Endothelial cell of umbilical vein (primary cell): Measurements from ENCODE around the gene TRIP11. TPM values are rescaled to one million over a fixed set of nuclear protein-coding genes. Genes with fewer than 3 reads are reported as not detected.

Experiments used
- BruUV-seq: library from RNA; stranded (reverse); fragments of 400-500 nt; replicated peaks from 2 replicates; lab custom pipeline; 2021; lab: Mats Ljungman, UMichigan
- CTCF ChIA-PET: fragments of 300-600, 350-600 bp; sonication (Branson Sonifier 250); formaldehyde crosslinking; loops from one replicate; lab custom pipeline; 2021; ENCODE audit warnings: antibody characterized with exemption, inconsistent platforms; lab: Charles Lee
- POLR2A ChIA-PET: fragments of 300-600, 350-600 bp; sonication (Branson Sonifier 250); formaldehyde crosslinking; loops from one replicate; lab custom pipeline; 2021; ENCODE audit warnings: antibody characterized with exemption, inconsistent platforms; lab: Charles Lee
- DNase-seq: peaks from one replicate; pipeline ENCODE4 v3.0.0-alpha.2; 2011; ENCODE audit warnings: low read depth, low spot score
- FAIRE-seq: peaks from 2 replicates; lab custom pipeline; 2011; peaks lifted over from hg19 to GRCh38; lab: Jason Lieb, UNC
- H2AFZ ChIP-seq: 2 replicates; pipeline ENCODE4 v1.6.0; 2012; ENCODE audit warnings: low read depth, low read length, control low read depth, inconsistent platforms
- H3K27ac ChIP-seq: 2 replicates; pipeline ENCODE4 v1.5.1; 2011; ENCODE audit warnings: low read depth, mild to moderate bottlenecking, control low read depth, low read length, moderate library complexity; ENCODE audit not compliant: insufficient read depth
- H3K27me3 ChIP-seq, 2 experiments: 2 replicates each; pipeline versions ENCODE4 v1.6.0 to v1.6.1; 2011; ENCODE audit warnings: low read length in 2 of 2, mixed read lengths in 1 of 2; ENCODE audit not compliant: control insufficient read depth in 2 of 2, insufficient read depth in 2 of 2
- H3K36me3 ChIP-seq, 2 experiments: 2 replicates in 1 of 2; 3 replicates in 1 of 2; pipeline ENCODE4 v1.5.1; 2011; ENCODE audit warnings: low read length in 2 of 2, mild to moderate bottlenecking in 1 of 2, moderate library complexity in 1 of 2; ENCODE audit not compliant: control insufficient read depth in 2 of 2, insufficient read depth in 2 of 2; ENCODE audit errors: extremely low read depth in 1 of 2
- H3K4me1 ChIP-seq: 3 replicates; pipeline ENCODE4 v1.5.1; 2011; ENCODE audit warnings: mild to moderate bottlenecking, low read length; ENCODE audit not compliant: control insufficient read depth, insufficient read depth; ENCODE audit errors: extremely low read depth
- H3K4me2 ChIP-seq: 2 replicates; pipeline ENCODE4 v1.6.1; 2011; ENCODE audit warnings: low read length, control low read depth, mixed read lengths; ENCODE audit not compliant: insufficient read depth
- H3K4me3 ChIP-seq, 3 experiments: fragments of 200-600 bp in 1 of 3; sonication (generic), shearing (Covaris generic) in 1 of 3; replicated peaks in 1 of 3; 2 replicates each; pipeline ENCODE4 v1.5.1; 2011 to 2016; ENCODE audit warnings: control low read depth in 3 of 3, low read length in 3 of 3, mild to moderate bottlenecking in 2 of 3, inconsistent platforms in 1 of 3, low read depth in 1 of 3, moderate library complexity in 1 of 3; ENCODE audit not compliant: insufficient read depth in 1 of 3
- H3K79me2 ChIP-seq: 2 replicates; pipeline ENCODE4 v1.6.0; 2012; ENCODE audit warnings: low read length, inconsistent platforms; ENCODE audit not compliant: control insufficient read depth, insufficient read depth
- H3K9ac ChIP-seq: replicated peaks from 2 replicates; pipeline ENCODE3; 2011; ENCODE audit warnings: low read length, control low read depth; ENCODE audit not compliant: insufficient read depth; ENCODE audit errors: extremely low read depth
- H3K9me1 ChIP-seq: replicated peaks from 3 replicates; pipeline ENCODE4 v1.6.0; 2011; ENCODE audit warnings: mild to moderate bottlenecking, low read length; ENCODE audit not compliant: control insufficient read depth, insufficient read depth; ENCODE audit errors: extremely low read depth
- H3K9me3 ChIP-seq: replicated peaks from 2 replicates; pipeline ENCODE4 v1.5.1; 2012; ENCODE audit warnings: low read length, inconsistent platforms; ENCODE audit not compliant: control insufficient read depth, insufficient read depth
- H4K20me1 ChIP-seq: replicated peaks from 2 replicates; pipeline ENCODE3; 2011; ENCODE audit warnings: mild to moderate bottlenecking, low read length; ENCODE audit not compliant: control insufficient read depth, insufficient read depth; ENCODE audit errors: extremely low read depth
- EZH2 ChIP-seq: IDR thresholded peaks from 2 replicates; pipeline ENCODE4 v1.6.1; 2012; ENCODE audit warnings: borderline replicate concordance, low read depth, mild to moderate bottlenecking, moderate library complexity, low read length, inconsistent platforms; ENCODE audit not compliant: severe bottlenecking
- FOS ChIP-seq: IDR thresholded peaks from 2 replicates; pipeline ENCODE4 v1.6.1; 2011; ENCODE audit warnings: mild to moderate bottlenecking, low read length, moderate library complexity, borderline replicate concordance; ENCODE audit not compliant: insufficient read depth
- GATA2 ChIP-seq: IDR thresholded peaks from 2 replicates; pipeline ENCODE4 v1.7.0; 2011; ENCODE audit warnings: low read depth, mild to moderate bottlenecking, moderate library complexity, mixed read lengths, low read length; ENCODE audit not compliant: insufficient read length, insufficient read depth
- JUN ChIP-seq: IDR thresholded peaks from 2 replicates; pipeline ENCODE4 v1.6.1; 2011; ENCODE audit warnings: borderline replicate concordance, low read depth; ENCODE audit not compliant: insufficient read length, insufficient read depth
- MYC ChIP-seq: IDR thresholded peaks from one replicate; pipeline ENCODE4 v1.6.1; 2011; ENCODE audit warnings: mild to moderate bottlenecking, low read depth, low read length
- POLR2A ChIP-seq: IDR thresholded peaks from 2 replicates; pipeline ENCODE4 v1.6.1; 2012; ENCODE audit warnings: low read depth, mild to moderate bottlenecking, control low read depth, low read length
- POLR2AphosphoS5 ChIP-seq: IDR thresholded peaks from 2 replicates; pipeline ENCODE4 v1.6.1; 2012; ENCODE audit warnings: low read depth, mild to moderate bottlenecking, control low read depth, low read length, moderate library complexity; ENCODE audit not compliant: insufficient read depth
- dilution Hi-C: fragments of 300-500 bp; cut with MboI; formaldehyde crosslinking; loops from one replicate; pipeline ENCODE4 v1.15.0; 2019; ENCODE audit warnings: low sequenced_read_pairs; ENCODE audit not compliant: extremely low pct_ligation_motif_present
- intact Hi-C: fragments of 100-400 bp; cut with micrococcal nuclease; formaldehyde crosslinking; loops from one replicate; pipeline ENCODE4 v1.10.0; 2022
- polyA plus RNA-seq, 4 experiments: library from polyadenylated mRNA; depleted of rRNA in 3 of 4; stranded (reverse) in 3 of 4; unstranded in 1 of 4; fragments of >200 nt; gene quantifications; 2 replicates each; pipeline versions ENCODE4 v1.2.1 to v1.2.3, GENCODE V29; 2011 to 2012; ENCODE audit warnings: missing spikeins in 1 of 4
- total RNA-seq: library from RNA; stranded (reverse); gene quantifications from 2 replicates; pipeline ENCODE4 v1.2.3, GENCODE V29; 2021
- TF ChIP-seq, protein P1 (sequence below), 2 donors: IDR thresholded peaks; 1 replicate in 1 of 2; 2 replicates in 1 of 2; pipeline ENCODE4 v1.5.1; 2011; ENCODE audit warnings: low read length in 2 of 2, mild to moderate bottlenecking in 2 of 2, moderate library complexity in 2 of 2, control low read depth in 1 of 2, inconsistent platforms in 1 of 2, low read depth in 1 of 2; ENCODE audit not compliant: insufficient read depth in 1 of 2; ENCODE audit errors: extremely low read depth in 1 of 2
- TF ChIP-seq, protein P2 (sequence below): IDR thresholded peaks from 2 replicates; pipeline ENCODE4 v1.6.1; 2011; ENCODE audit not compliant: insufficient read depth, insufficient read length

Gene TRIP11
- total and polyA plus RNA-seq, 2 donors (not counting 3 experiments of a cell fraction or from before 2014, with no cell fraction given) = 7.0 to 58.0 TPM

DNA sequence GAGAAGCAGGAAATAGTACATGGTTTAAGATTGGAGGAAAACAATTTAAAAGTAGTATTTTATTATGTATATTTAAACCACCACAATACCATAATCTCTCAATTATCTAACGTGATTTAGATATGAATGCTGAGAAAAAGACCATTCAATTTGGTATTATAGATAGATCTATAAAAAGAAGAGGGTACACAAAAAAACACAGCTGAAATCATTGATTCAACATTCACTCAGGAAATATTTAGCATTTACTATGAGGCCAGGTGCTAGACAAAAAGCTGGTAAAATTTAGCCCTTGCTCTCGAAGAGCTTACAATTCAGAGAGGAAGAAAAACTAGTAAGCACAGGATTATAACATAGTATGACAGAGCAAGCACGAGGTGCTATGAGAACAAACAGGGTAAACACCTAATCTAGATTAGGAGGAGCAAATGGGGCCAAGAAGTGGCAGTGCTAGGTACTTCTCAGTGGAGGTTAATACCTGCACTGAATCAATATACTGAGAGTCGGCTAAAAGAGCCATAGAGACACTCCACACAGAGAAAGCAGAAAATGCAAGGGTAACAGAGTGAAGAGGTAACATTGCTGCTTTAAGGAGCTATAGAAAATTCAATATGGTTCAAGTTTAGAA lies 27.6 kb downstream of the TRIP11 start:
- no peak for TF ChIP-seq POLR2A
- TF ChIP-seq, protein P1, sequence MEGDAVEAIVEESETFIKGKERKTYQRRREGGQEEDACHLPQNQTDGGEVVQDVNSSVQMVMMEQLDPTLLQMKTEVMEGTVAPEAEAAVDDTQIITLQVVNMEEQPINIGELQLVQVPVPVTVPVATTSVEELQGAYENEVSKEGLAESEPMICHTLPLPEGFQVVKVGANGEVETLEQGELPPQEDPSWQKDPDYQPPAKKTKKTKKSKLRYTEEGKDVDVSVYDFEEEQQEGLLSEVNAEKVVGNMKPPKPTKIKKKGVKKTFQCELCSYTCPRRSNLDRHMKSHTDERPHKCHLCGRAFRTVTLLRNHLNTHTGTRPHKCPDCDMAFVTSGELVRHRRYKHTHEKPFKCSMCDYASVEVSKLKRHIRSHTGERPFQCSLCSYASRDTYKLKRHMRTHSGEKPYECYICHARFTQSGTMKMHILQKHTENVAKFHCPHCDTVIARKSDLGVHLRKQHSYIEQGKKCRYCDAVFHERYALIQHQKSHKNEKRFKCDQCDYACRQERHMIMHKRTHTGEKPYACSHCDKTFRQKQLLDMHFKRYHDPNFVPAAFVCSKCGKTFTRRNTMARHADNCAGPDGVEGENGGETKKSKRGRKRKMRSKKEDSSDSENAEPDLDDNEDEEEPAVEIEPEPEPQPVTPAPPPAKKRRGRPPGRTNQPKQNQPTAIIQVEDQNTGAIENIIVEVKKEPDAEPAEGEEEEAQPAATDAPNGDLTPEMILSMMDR (IDR thresholded peaks at IDR 0.05; ENCODE audit: extremely low read depth in 1 of 2, insufficient read depth in 1 of 2, low read depth in 1 of 2, low read length in 2 of 2) = no peak
- no peak for TF ChIP-seq GATA2
- no peak for TF ChIP-seq MYC
- no peak for TF ChIP-seq POLR2AphosphoS5
- TF ChIP-seq, protein P2, sequence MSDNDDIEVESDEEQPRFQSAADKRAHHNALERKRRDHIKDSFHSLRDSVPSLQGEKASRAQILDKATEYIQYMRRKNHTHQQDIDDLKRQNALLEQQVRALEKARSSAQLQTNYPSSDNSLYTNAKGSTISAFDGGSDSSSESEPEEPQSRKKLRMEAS = no peak
- no peak for TF ChIP-seq FOS
- TF ChIP-seq JUN = no peak
- TF ChIP-seq EZH2 = no peak
- Histone ChIP-seq H3K27me3 (no peaks in the 10 kb centered on the region), H3K4me1 (no peaks in the 10 kb centered on the region), H3K9me1 (no peaks in the 10 kb centered on the region), H3K79me2 (no peaks in the 10 kb centered on the region), H3K4me3 (no peak overlapping the region), H3K9ac (no peak overlapping the region), H3K36me3 (peaks cover 8 to 18% of the 10 kb centered on the region in 2 experiments), H3K9me3 (no peaks in the 10 kb centered on the region), H3K27ac (no peak overlapping the region), H3K4me2 (no peak overlapping the region), H2AFZ (no peak overlapping the region), H4K20me1 (no peaks in the 10 kb centered on the region)
- ChIA-PET CTCF (interaction anchor here (1.1 to 2.6 kb wide), 2 partner anchors 12 to 15 kb away, joined by 3 to 13 read pairs; no protein-coding TSS in a partner anchor), POLR2A (no interaction called here)
- no TSS peak for BruUV-seq
- FAIRE-seq (no peak), DNase-seq (no peak)
- intact Hi-C loops (no loop called here), dilution Hi-C loops (no loop called here)
